IMR-90 (cell line): ENCODE measurements around the gene ZNF574. TPM values are rescaled to one million over a fixed set of nuclear protein-coding genes. Genes with fewer than 3 reads are reported as not detected.

Source experiments
- ATAC-seq: fragments of 200-7000 bp; cut with Tn5 transposase; 2 replicates; pipeline ENCODE4 v1.9.1; 2020; ENCODE audit warnings: low read depth, mild to moderate bottlenecking, moderate library complexity
- BruUV-seq: library from RNA; stranded (reverse); fragments of 400-500 nt; replicated peaks from 2 replicates; lab custom pipeline; 2021; lab: Mats Ljungman, UMichigan
- CTCF ChIA-PET: fragments of 300-600 bp; formaldehyde crosslinking; extraction: SDS; loops from one replicate; lab custom pipeline; 2021; ENCODE audit warnings: antibody characterized with exemption; lab: Yijun Ruan, JAX
- POLR2A ChIA-PET: fragments of 300-600 bp; sonication (Branson Sonifier 250); formaldehyde crosslinking; loops from one replicate; lab custom pipeline; 2022; ENCODE audit warnings: antibody characterized with exemption; ENCODE audit not compliant: unreplicated experiment; lab: Charles Lee
- DNase-seq: peaks from one replicate; pipeline ENCODE4 v3.0.0; 2013
- H2AFZ ChIP-seq: replicated peaks from 2 replicates; pipeline ENCODE3; 2013; ENCODE audit warnings: low read length, mild to moderate bottlenecking; ENCODE audit not compliant: poor library complexity
- H2AK5ac ChIP-seq: 2 replicates; pipeline ENCODE4 v1.6.1; 2013; ENCODE audit warnings: low read depth, low read length, inconsistent platforms
- H2AK9ac ChIP-seq: replicated peaks from 2 replicates; pipeline ENCODE3; 2013; ENCODE audit warnings: mild to moderate bottlenecking, low read depth, low read length, moderate library complexity; ENCODE audit not compliant: poor library complexity
- H2BK120ac ChIP-seq: 2 replicates; pipeline ENCODE4 v1.6.1; 2013; ENCODE audit warnings: low read depth, low read length, inconsistent platforms
- H2BK15ac ChIP-seq: 3 replicates; pipeline ENCODE4 v1.6.1; 2013; ENCODE audit warnings: low read depth, low read length, inconsistent platforms
- H2BK20ac ChIP-seq: 2 replicates; pipeline ENCODE4 v1.6.1; 2013; ENCODE audit warnings: low read depth, mild to moderate bottlenecking, inconsistent platforms, low read length, moderate library complexity
- H2BK5ac ChIP-seq: 2 replicates; pipeline ENCODE4 v1.6.1; 2013; ENCODE audit warnings: mild to moderate bottlenecking, low read depth, low read length, inconsistent platforms; ENCODE audit not compliant: poor library complexity, severe bottlenecking
- H3K14ac ChIP-seq: replicated peaks from 2 replicates; pipeline ENCODE4 v1.6.1; 2013; ENCODE audit warnings: low read depth, low read length, inconsistent platforms
- H3K18ac ChIP-seq: 2 replicates; pipeline ENCODE4 v1.6.1; 2013; ENCODE audit warnings: low read depth, low read length, control low read depth
- H3K23ac ChIP-seq: 2 replicates; pipeline ENCODE4 v1.6.1; 2013; ENCODE audit warnings: low read depth, low read length, inconsistent platforms
- H3K27ac ChIP-seq: 2 replicates; pipeline ENCODE4 v1.5.1; 2013; ENCODE audit warnings: mild to moderate bottlenecking, control low read depth, low read length; ENCODE audit not compliant: insufficient read depth
- H3K27me3 ChIP-seq: 2 replicates; pipeline ENCODE4 v1.6.1; 2013; ENCODE audit warnings: low read length; ENCODE audit not compliant: control insufficient read depth, insufficient read depth
- H3K36me3 ChIP-seq: 2 replicates; pipeline ENCODE4 v1.6.1; 2013; ENCODE audit warnings: low read length, mixed read lengths; ENCODE audit not compliant: control insufficient read depth, insufficient read depth
- H3K4ac ChIP-seq: 2 replicates; pipeline ENCODE4 v1.6.1; 2013; ENCODE audit warnings: low read depth, low read length, inconsistent platforms
- H3K4me1 ChIP-seq: 2 replicates; pipeline ENCODE4 v1.6.1; 2013; ENCODE audit warnings: low read length, mixed read lengths; ENCODE audit not compliant: control insufficient read depth, insufficient read depth
- H3K4me2 ChIP-seq: 2 replicates; pipeline ENCODE4 v1.6.1; 2013; ENCODE audit warnings: low read depth, mild to moderate bottlenecking, control low read depth, low read length, moderate library complexity
- H3K4me3 ChIP-seq: 2 replicates; pipeline ENCODE4 v1.5.1; 2013; ENCODE audit warnings: low read depth, mild to moderate bottlenecking, control low read depth, low read length, moderate library complexity; ENCODE audit not compliant: insufficient read depth
- H3K56ac ChIP-seq: 2 replicates; pipeline ENCODE4 v1.6.1; 2013; ENCODE audit warnings: low read length, inconsistent platforms; ENCODE audit not compliant: insufficient read depth; ENCODE audit errors: extremely low read depth
- H3K79me1 ChIP-seq, 2 experiments: 2 replicates each; pipeline ENCODE4 v1.6.1; 2013; ENCODE audit warnings: low read length in 2 of 2, inconsistent platforms in 1 of 2, low read depth in 1 of 2
- H3K9ac ChIP-seq: 2 replicates; pipeline ENCODE4 v1.6.1; 2013; ENCODE audit warnings: low read depth, low read length, control low read depth
- H3K9me1 ChIP-seq: 2 replicates; pipeline ENCODE4 v1.6.1; 2013; ENCODE audit warnings: low read length, inconsistent platforms; ENCODE audit not compliant: insufficient read depth
- H3K9me3 ChIP-seq: 2 replicates; pipeline ENCODE4 v1.6.1; 2013; ENCODE audit warnings: low read length; ENCODE audit not compliant: control insufficient read depth, insufficient read depth
- H4K20me1 ChIP-seq: 2 replicates; pipeline ENCODE4 v1.6.1; 2013; ENCODE audit warnings: low read length, inconsistent platforms; ENCODE audit not compliant: insufficient read depth
- H4K5ac ChIP-seq: 2 replicates; pipeline ENCODE4 v1.6.1; 2013; ENCODE audit warnings: mild to moderate bottlenecking, low read depth, low read length, control low read depth
- H4K8ac ChIP-seq, 2 experiments: 2 replicates each; pipeline ENCODE4 v1.6.1; 2013; ENCODE audit warnings: low read depth in 2 of 2, low read length in 2 of 2, control low read depth in 1 of 2, inconsistent platforms in 1 of 2
- H4K91ac ChIP-seq: 2 replicates; pipeline ENCODE4 v1.6.1; 2013; ENCODE audit warnings: low read depth, low read length, inconsistent platforms; ENCODE audit not compliant: insufficient read depth
- CHD1 ChIP-seq: IDR thresholded peaks from 2 replicates; pipeline ENCODE4 v1.6.1; 2012; ENCODE audit warnings: low read depth, low read length, improper control_type of control experiment
- FOS ChIP-seq: fragments of 150-350 bp; IDR thresholded peaks from 2 replicates; pipeline ENCODE4 v1.6.1; 2016; ENCODE audit warnings: low read depth, low read length
- MAZ ChIP-seq: IDR thresholded peaks from 2 replicates; pipeline ENCODE4 v1.6.1; 2012; ENCODE audit warnings: low read depth, mild to moderate bottlenecking, low read length, improper control_type of control experiment, moderate library complexity, borderline replicate concordance
- MXI1 ChIP-seq: IDR thresholded peaks from 2 replicates; pipeline ENCODE4 v1.6.1; 2012; ENCODE audit warnings: low read depth, mild to moderate bottlenecking, low read length, moderate library complexity, borderline replicate concordance
- NFE2L2 ChIP-seq: fragments of 150-350 bp; IDR thresholded peaks from 2 replicates; pipeline ENCODE4 v1.6.1; 2016; ENCODE audit warnings: low read depth, mild to moderate bottlenecking, low read length
- RAD21 ChIP-seq: IDR thresholded peaks from 2 replicates; pipeline ENCODE4 v1.6.1; 2012; ENCODE audit warnings: low read length, improper control_type of control experiment
- RCOR1 ChIP-seq: IDR thresholded peaks from 2 replicates; pipeline ENCODE4 v1.6.1; 2012; ENCODE audit warnings: mild to moderate bottlenecking, low read length, improper control_type of control experiment; ENCODE audit not compliant: insufficient replicate concordance
- RFX5 ChIP-seq: IDR thresholded peaks from 2 replicates; pipeline ENCODE4 v1.8.0; 2012; ENCODE audit warnings: low read depth, mild to moderate bottlenecking, low read length, moderate library complexity
- SMC3 ChIP-seq: fragments of 150-350 bp; IDR thresholded peaks from 2 replicates; pipeline ENCODE4 v1.6.1; 2016; ENCODE audit warnings: low read depth, mild to moderate bottlenecking, antibody characterized with exemption, low read length, moderate library complexity
- WGBS, 2 experiments: methylation state at CpG; one replicate each; pipeline versions ENCODE4 v1.1.5 to v1.1.7; 2013; ENCODE audit warnings: missing lambda C conversion rate in 2 of 2; ENCODE audit not compliant: insufficient read length in 1 of 2; ENCODE audit errors: extremely low coverage in 2 of 2; 5-methylcytosine and 5-hydroxymethylcytosine counted together
- dilution Hi-C: fragments of 300-500 bp; cut with HindIII; formaldehyde crosslinking; loops from one replicate; pipeline ENCODE4 v1.14.3; 2018; ENCODE audit warnings: low sequenced_read_pairs; ENCODE audit not compliant: unreplicated experiment
- in situ Hi-C: fragments of 300-500 bp; cut with MboI; formaldehyde crosslinking; loops from 3 replicates; pipeline ENCODE4 v1.14.3; 2019; ENCODE audit warnings: low sequenced_read_pairs, inconsistent platforms, mixed read lengths
- intact Hi-C: fragments of 100-400 bp; cut with micrococcal nuclease; formaldehyde crosslinking; loops from 2 replicates; pipeline ENCODE4 v1.10.0; 2022
- polyA plus RNA-seq, 3 experiments: library from polyadenylated mRNA; depleted of rRNA; stranded (reverse); fragments of >200 nt; gene quantifications; 2 replicates each; pipeline ENCODE4 v1.2.3, GENCODE V29; 2012; ENCODE audit warnings: low replicate concordance in 1 of 3
- total RNA-seq: library from RNA; depleted of rRNA; stranded (reverse); fragments of >200 nt; gene quantifications from 2 replicates; pipeline ENCODE4 v1.2.3, GENCODE V29; 2012
- TF ChIP-seq, protein P1 (sequence below): conservative IDR thresholded peaks from 2 replicates; pipeline ENCODE4 v1.5.1; 2012; ENCODE audit warnings: mild to moderate bottlenecking, low read depth, low read length, improper control_type of control experiment
- TF ChIP-seq, protein P2 (sequence below): fragments of 150-350 bp; IDR thresholded peaks from 2 replicates; pipeline ENCODE4 v1.6.1; 2017; ENCODE audit warnings: mild to moderate bottlenecking, antibody characterized with exemption, low read length, low read depth

The ZNF574 gene
- total and polyA plus RNA-seq, 2 of the 4 experiments (the other 2 are of a cell fraction), result 8.1 to 14.1 TPM

DNA sequence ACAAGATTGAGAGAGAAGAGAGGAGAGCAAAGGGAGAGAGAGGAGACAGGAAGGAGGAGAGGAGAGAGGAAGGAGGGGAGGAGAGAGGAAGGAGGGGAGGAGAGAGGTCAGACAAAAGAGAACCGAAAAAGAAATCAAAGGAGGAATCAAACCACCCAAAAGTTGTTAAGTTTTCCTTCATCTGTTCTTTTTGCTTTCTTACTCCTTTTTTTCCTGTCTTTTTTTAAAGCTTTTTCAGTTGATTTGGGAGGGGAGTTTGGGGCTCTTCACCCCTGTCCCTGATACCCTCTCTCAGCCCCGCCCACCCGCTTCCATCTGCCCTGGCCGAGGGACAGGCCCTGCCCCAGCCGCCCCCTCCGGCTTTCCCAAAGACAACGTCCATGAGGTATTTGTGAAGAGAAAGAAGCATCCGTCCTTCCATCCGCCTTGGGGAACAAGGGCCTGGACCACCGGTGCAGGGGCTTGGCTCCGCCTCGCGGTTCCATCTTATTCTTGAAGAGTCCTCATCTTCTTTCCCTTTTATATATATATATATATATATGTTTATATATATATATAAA is 13.3 kb downstream of the ZNF574 start:
- ChIA-PET POLR2A (no interaction called here), CTCF (no interaction called here)
- Histone ChIP-seq H2BK15ac (peak overlapping the region; percentile 92; the same call in 2 of the 3 replicates), H3K27ac (peak overlapping the region; percentile 80), H3K4ac (peak overlapping the region; percentile 99), H3K9me1 (peaks cover 10% of the 10 kb centered on the region), H3K18ac (peak overlapping the region; percentile 88), H4K20me1 (no peaks in the 10 kb centered on the region), H4K5ac (peak overlapping the region; percentile 96), H3K14ac (peak overlapping the region; percentile 92), H2BK120ac (peak overlapping the region; percentile 99), H3K23ac (peak overlapping the region; percentile 95), H2AFZ (peak overlapping the region; percentile 97), H2BK20ac (peak overlapping the region; percentile 98), H2AK5ac (peak overlapping the region; percentile 94), H3K9ac (no peak overlapping the region), H3K9me3 (no peaks in the 10 kb centered on the region), H4K8ac (peak overlapping the region; percentile 50 to 99; a peak in 3 of 4 replicates), H3K27me3 (no peaks in the 10 kb centered on the region), H3K79me1 (peaks cover 0 to 15% of the 10 kb centered on the region in 2 experiments; a peak in 2 of 4 replicates), H4K91ac (peak overlapping the region; percentile 97), H3K4me1 (peaks cover 12% of the 10 kb centered on the region), H3K56ac (peak overlapping the region; percentile 32; the same call in 1 of the 2 replicates), H2BK5ac (peak overlapping the region; percentile 95), H2AK9ac (peak overlapping the region; percentile 93), H3K4me2 (no peak overlapping the region; the same call in 1 of the 2 replicates), H3K36me3 (no peaks in the 10 kb centered on the region), H3K4me3 (no peak overlapping the region)
- WGBS, 2 experiments, result no CpG with 5 or more reads among the region's 13 CpGs
- TF ChIP-seq MAZ (no peak), MXI1 (no peak), RCOR1 (no peak), FOS (no peak), CHD1 (no peak), RFX5 (no peak), SMC3 (no peak), NFE2L2 (no peak), RAD21 (no peak)
- TF ChIP-seq, protein P1, sequence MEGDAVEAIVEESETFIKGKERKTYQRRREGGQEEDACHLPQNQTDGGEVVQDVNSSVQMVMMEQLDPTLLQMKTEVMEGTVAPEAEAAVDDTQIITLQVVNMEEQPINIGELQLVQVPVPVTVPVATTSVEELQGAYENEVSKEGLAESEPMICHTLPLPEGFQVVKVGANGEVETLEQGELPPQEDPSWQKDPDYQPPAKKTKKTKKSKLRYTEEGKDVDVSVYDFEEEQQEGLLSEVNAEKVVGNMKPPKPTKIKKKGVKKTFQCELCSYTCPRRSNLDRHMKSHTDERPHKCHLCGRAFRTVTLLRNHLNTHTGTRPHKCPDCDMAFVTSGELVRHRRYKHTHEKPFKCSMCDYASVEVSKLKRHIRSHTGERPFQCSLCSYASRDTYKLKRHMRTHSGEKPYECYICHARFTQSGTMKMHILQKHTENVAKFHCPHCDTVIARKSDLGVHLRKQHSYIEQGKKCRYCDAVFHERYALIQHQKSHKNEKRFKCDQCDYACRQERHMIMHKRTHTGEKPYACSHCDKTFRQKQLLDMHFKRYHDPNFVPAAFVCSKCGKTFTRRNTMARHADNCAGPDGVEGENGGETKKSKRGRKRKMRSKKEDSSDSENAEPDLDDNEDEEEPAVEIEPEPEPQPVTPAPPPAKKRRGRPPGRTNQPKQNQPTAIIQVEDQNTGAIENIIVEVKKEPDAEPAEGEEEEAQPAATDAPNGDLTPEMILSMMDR, result no peak
- TF ChIP-seq, protein P2, sequence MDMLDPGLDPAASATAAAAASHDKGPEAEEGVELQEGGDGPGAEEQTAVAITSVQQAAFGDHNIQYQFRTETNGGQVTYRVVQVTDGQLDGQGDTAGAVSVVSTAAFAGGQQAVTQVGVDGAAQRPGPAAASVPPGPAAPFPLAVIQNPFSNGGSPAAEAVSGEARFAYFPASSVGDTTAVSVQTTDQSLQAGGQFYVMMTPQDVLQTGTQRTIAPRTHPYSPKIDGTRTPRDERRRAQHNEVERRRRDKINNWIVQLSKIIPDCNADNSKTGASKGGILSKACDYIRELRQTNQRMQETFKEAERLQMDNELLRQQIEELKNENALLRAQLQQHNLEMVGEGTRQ, result no peak
- dilution Hi-C loops, result no loop called here
- BruUV-seq, result no TSS peak
- in situ Hi-C loops, result no loop called here
- intact Hi-C loops, result no loop called here
- no peak for DNase-seq
- no peak for ATAC-seq
